ENCODE results near the gene IBA57.

IBA57 gene

GRCh38 chr1:228190778-228191177 lies 25.2 kb downstream of the IBA57 start:
- no peak for DNase-seq (ENCODE audit: low read depth in 2 of 2)

- no peak for DNase-seq (ENCODE audit: low read depth in 2 of 2)
Observed at GRCh38 chr1:228194436-228194835, 28.8 kb downstream of the IBA57 start.

- DNase-seq (ENCODE audit: low read depth in 2 of 2) = no peak
Observed at GRCh38 chr1:228194921-228195812, 29.6 kb downstream of the IBA57 start.

- no peak for DNase-seq (ENCODE audit: low read depth in 2 of 2)
Observed at GRCh38 chr1:228197555-228198147, 32.0 kb downstream of the IBA57 start.

GRCh38 chr1:228198977-228199590 lies 33.5 kb downstream of the IBA57 start:
- no peak for DNase-seq (ENCODE audit: low read depth in 2 of 2)

- no peak for DNase-seq (ENCODE audit: low read depth in 2 of 2)
Observed at GRCh38 chr1:228204958-228205357, 39.4 kb downstream of the IBA57 start.

DNA sequence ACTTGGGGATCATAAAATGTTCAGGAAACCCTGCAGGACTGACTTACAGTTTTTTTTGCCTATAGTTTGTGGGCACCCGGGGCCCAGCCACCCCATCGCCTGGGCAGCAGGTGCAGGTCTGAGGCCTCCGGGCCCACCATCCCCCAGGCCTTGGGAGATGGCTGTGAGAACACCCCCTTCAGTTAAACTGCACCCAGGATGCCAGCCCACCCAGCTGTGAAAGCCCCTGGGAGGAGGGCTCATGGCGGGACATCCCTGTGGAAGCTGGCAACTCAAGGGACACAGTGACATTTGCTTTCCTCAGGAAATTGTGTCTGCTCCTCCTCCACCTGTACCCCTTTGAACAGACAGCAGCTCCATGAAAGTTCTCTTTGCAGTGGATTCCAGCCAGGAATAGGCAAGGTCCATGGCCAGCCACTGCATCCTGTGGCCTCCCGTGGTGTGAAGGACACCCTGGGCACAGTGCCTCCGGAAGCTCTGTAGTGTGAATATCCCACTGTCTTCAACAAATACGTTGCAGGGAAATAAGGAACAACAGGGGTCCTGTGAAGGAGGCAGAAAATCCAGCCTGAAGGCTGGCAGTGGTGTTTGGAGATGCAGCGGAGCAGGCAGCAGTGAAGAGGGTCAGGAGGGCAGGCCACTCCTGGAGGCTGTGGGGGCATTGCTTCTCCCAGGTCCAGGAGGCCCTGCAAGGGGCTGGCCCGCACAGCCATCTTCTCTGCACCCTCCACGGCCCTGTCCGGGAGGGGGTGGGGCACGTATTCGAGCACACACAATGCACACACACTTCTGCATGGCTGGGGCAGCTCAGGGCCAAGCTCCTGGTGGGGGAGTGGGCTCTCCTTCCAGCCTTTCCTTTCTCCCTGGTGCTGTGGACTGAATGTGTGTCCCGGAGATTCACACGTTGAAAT lies 40.2 kb downstream of the IBA57 start:
- DNase-seq (ENCODE audit: low read depth in 2 of 2) = no peak

GRCh38 chr1:228206582-228207351 lies 41.2 kb downstream of the IBA57 start:
- DNase-seq (ENCODE audit: low read depth in 2 of 2) = no peak

DNA sequence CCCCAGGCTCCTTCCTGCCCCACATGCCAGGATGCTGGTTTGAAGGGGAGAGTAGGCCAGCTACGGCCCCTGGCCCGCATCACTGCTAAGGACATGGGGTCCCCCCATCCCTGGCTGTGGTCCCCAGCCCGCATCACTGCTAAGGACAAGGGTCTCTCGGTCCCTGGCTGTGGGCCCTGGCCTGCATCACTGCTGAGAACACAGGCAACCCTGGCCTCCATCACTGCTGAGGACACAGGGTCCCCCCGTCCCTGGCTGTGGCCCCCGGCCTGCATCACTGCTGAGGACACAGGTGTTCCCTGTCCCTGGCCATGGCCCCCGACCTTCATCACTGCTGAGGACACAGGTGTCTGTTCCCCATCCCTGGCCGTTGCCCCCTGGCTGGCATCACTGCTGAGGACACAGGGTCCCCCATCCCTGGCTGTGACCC lies 41.8 kb downstream of the IBA57 start:
- no peak for DNase-seq (ENCODE audit: low read depth in 2 of 2)

DNA sequence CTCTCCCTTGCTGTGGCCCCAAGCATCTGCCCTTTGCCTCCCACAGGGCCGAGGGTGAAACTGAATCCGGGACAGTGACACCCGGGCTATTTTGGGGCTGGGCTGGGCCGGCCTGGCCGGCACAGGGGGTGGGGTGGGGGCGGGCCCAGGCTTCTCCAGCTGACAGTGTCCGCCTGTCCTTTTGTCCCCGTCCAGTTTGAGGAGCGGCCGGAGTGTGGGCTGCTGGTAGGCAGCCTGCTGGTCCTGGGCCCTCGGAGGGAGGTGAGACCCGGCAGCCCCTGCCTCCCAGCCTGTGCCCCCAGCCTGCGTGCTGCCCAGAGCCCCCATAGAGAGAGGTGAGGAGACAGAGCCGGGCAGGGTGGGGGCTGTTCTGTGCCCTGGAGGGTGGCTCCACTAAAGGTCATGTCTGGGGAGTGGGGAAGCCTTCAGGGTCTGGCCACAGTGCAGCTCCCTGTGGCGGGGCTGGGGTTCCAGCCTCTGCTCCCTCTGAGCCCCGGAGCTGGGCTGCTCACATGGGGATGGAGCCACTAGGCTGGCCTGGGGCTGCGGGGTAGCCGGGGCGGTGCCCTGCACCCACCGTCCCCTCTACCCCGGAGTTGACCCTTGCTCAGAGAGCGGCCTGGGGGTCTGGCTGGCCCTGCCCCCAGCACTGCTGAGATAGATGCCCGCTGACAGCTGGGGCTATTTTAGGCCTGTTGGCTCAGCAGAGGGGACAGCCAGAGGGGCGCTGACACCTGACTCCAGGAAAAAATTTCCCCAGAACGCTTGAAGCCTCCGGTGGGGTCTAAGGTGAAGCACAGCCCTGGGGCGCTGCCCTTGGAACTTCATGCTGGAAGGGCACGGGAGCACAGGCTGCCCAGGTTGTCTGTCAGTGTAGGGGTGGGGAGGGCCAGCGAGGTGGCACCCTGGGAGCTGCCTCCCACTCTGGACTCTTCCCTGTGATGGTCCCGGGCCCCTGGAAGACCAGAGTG lies 42.5 kb downstream of the IBA57 start, which contains the start of gene OBSCN:
TSS of gene OBSCN (plus strand) at position 194 of the 971 bp plus-strand sequence. CDS start 3,740 bp downstream, outside the sequence.
- no peak for DNase-seq (ENCODE audit: low read depth in 2 of 2)

DNA sequence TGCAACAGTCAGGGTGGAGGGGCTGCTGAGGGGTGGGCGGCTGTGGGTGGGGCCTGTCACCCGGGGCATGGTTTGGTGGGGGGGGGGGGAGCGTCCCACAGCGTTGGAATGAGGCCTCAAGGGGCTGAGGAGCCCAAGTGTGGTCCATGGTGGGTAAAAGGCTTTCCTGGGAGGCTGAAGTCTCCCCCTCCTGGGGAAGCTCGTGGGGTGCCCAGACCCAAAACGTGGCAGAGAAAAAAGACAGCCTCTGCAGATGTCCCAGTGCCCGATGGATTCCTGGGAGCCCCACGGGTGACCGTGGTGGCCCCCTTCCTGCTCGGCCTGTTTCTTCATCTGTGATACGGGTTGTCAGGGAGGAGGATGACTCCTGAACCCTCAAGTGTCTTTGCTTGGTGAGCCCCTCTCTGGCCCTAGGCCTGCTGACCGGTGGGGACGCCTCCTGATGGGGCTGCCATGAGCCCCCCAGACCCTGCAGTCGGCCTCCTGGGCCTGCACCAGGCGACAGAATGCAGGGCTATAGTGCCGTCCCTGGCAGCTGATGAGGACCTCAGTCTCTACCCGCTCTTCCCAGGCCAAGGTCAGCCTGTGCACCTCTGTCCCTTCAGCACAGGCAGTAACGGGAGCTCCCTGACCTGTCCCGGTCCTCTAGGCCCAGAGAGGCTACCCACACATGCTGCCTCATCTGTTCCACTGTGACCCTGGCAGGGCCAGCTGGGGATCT lies 43.4 kb downstream of the IBA57 start:
- DNase-seq (ENCODE audit: low read depth in 2 of 2) = no peak

DNA sequence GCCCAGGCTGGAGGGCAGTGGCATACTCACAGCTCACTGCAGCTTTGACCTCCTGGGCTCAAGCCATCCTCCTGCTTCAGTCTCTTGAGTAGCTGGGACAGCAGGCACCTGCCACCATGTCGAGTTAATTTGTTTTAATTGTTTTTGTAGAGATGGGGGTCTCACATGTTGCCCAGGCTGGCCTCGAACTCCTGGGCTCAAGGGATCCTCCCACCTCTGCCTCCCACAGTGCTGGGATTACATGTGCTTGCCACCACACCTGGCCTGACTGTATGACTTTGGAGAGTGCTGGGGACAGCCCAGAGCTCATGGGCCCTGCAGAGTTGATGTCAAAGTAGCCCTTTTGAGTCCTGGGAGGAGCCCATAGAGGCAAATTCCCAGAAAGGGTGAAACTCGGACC lies 44.1 kb downstream of the IBA57 start:
- DNase-seq (ENCODE audit: low read depth in 2 of 2) = no peak

DNA sequence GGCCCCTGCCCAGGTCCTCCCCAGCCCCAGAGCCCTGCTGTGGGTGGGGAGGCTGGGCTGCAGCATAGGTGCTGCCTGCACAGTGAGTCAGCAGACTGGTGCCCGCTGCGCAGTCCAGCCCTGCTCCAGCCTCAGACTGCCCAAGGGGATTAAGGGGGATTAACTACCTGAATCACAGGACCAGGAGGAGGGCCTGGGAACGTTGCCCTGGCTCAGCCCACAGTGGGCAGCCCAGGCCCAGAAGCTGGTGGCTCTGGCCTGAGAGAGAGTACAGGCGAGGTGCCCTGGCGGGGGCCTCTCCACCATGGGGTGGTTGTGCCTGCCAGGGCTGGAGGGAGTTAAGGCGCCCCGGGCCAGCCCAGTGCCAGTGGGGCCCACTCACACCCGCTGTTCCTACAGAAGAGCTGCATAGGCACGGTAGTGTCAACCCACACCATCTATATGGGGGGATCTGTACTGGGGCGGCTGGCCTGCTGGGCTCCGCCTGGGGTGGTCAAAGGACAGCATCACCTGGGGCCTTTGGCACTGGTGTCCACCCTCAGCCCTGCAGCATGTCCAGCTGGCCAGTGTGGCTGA lies 44.6 kb downstream of the IBA57 start:
- no peak for DNase-seq (ENCODE audit: low read depth in 2 of 2)

DNA sequence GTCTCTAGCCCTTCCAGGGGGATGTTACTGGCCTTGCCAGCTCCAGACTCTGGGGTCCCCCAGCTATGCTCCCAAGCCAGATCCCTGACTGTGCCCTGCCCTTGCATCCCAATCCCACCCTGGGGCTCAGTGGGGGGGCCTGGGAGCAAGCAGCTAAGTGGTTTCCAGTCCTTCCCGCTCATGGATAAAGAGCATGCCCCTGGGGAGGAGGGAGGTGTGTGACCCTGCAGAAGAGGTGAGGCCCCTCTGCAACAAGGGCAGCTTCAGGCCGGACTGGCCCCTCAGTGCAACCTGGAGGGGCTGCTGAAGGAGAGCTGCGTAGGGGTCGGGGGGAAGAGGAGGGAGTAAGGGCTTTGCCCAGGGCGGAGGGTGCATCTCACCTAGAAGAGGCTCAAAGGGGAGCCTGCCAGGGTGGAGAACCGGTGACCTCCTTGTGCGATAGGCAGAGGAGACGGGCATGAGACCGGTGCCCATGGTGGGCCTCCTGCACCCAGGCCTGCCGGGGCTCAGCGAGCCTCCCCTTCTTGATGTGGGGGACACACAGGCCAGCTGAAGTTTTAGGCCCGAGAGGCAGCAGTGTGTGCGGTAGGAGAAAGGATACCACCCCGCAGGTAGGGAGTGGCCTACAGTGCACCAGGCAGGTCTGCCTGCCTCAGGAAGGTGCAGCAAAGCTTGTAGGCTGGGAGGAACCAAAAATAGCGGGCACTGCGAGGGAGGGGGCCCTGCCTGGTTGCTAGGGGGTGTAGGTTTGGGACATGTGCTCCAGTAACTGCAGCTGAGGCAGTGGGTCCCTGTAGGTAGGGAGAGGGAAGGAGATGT lies 45.3 kb downstream of the IBA57 start:
- no peak for DNase-seq (ENCODE audit: low read depth in 2 of 2)

DNA sequence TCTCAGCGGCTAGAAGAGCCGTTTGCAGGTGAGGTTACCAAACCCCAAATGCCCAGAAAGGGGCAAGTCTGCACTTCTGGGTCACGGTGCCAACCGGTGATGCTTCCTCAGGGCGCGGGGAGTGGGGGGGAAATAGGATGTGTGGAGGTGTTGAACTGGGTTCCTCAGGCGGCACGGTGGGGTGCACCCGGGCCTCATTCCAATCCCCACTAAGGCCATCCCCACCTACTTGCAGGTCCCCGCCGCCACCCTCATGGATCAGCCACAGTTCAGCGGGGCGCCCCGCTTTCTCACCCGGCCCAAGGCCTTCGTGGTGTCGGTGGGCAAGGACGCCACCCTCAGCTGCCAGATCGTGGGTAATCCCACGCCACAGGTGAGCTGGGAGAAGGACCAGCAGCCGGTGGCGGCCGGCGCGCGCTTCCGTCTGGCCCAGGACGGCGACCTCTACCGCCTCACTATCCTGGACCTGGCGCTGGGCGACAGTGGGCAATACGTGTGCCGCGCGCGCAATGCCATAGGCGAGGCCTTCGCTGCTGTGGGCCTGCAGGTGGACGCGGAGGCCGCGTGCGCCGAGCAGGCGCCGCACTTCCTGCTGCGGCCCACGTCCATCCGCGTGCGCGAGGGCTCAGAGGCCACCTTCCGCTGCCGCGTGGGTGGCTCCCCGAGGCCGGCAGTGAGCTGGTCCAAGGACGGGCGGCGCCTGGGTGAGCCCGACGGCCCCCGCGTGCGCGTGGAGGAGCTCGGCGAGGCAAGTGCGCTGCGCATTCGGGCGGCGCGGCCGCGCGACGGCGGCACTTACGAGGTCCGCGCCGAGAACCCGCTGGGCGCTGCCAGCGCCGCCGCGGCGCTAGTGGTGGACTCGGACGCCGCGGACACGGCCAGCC lies 46.2 kb downstream of the IBA57 start:
- no peak for DNase-seq (ENCODE audit: low read depth in 2 of 2)

DNA sequence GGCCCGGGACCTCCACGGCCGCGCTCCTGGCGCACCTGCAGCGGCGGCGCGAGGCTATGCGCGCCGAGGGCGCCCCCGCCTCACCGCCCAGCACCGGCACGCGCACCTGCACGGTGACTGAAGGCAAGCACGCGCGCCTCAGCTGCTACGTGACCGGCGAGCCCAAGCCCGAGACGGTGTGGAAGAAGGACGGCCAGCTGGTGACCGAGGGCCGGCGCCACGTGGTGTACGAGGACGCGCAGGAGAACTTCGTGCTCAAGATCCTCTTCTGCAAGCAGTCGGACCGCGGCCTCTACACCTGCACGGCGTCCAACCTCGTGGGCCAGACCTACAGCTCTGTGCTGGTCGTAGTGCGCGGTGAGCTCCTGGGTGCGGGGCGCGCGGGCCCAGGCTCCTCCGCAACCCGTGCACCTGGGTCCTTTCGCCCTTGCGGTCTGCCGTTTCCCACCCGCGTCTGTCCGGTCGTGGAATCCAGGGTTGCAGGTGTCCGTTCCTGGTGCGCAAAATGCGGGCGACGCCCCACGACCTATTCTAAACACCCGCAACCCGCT lies 46.9 kb downstream of the IBA57 start:
- no peak for DNase-seq (ENCODE audit: low read depth in 2 of 2)
